Measurements from ENCODE around the gene USP47. TPM values are rescaled to one million over a fixed set of nuclear protein-coding genes. Genes with fewer than 3 reads are reported as not detected.

The USP47 gene
- total RNA-seq, result 10 to 100 TPM; 30.5 to 74.2 (median 43.6) TPM

- H3K27me3 ChIP-seq, result no peaks in the 10 kb centered on the region
- peak; percentile 32 for DNase-seq
- peak within 1 kb of the TSS; percentile 77 to 96 (median 88) for H3K4me3 ChIP-seq
- TF ChIP-seq POLR2A (IDR thresholded peaks at IDR 0.05) (peak in 2 of 4 donors; percentile 87 to 93), CTCF (IDR thresholded peaks at IDR 0.05) (peak; percentile 60 to 74 (median 66))
- intact Hi-C loops (cut with DNase I), result no loop called here
- H3K27ac ChIP-seq, result peak within 1 kb of the TSS; percentile 98 to 100 (median 99)
- WGBS, 2 donors, result 2 to 3% methylated on average over 6 to 9 of the region's 70 CpGs
- peaks cover 19 to 45% (median 30%) of the 10 kb centered on the region in 3 donors for H3K4me1 ChIP-seq
- H3K9me3 ChIP-seq, result no peaks in the 10 kb centered on the region
- no peaks in the 10 kb centered on the region for H3K36me3 ChIP-seq
These were observed at the start of gene USP47 for GRCh38 chr11:11841723-11842420. Gene USP47, plus strand, starts transcription at chr11:11841972. Its CDS starts 214 bp downstream, at chr11:11842186.

GRCh38 chr11:11793073-11793472 lies 48.7 kb upstream of the USP47 start:
- 65 to 81% methylated on average over 2 of the region's 2 CpGs for WGBS, 2 donors
- Histone ChIP-seq H3K27ac (no peak overlapping the region), H3K36me3 (no peaks in the 10 kb centered on the region), H3K27me3 (peaks cover 0 to 29% (median 0%) of the 10 kb centered on the region in 4 donors), H3K9me3 (no peaks in the 10 kb centered on the region), H3K4me1 (no peaks in the 10 kb centered on the region), H3K4me3 (no peak overlapping the region)
- intact Hi-C loops (cut with DNase I), result no loop called here
- TF ChIP-seq POLR2A (IDR thresholded peaks at IDR 0.05), result no peak
- no peak for TF ChIP-seq CTCF (IDR thresholded peaks at IDR 0.05)
- DNase-seq, result no peak

GRCh38 chr11:11798586-11799438 lies 43.0 kb upstream of the USP47 start:
- 18 to 30% methylated on average over 4 to 5 of the region's 5 CpGs for WGBS, 2 donors
- H3K9me3 ChIP-seq, result no peaks in the 10 kb centered on the region
- intact Hi-C loops (cut with DNase I), result loop anchor here (5.0 kb wide), 1 partner anchor 243 kb away; no protein-coding TSS in a partner anchor
- no peak for DNase-seq
- no peaks in the 10 kb centered on the region for H3K4me1 ChIP-seq
- no peak overlapping the region for H3K4me3 ChIP-seq
- H3K27ac ChIP-seq, result no peak overlapping the region
- TF ChIP-seq CTCF (IDR thresholded peaks at IDR 0.05) (peak; percentile 71 to 93 (median 88)), POLR2A (IDR thresholded peaks at IDR 0.05) (no peak)
- H3K36me3 ChIP-seq, result no peaks in the 10 kb centered on the region
- H3K27me3 ChIP-seq, result peaks cover 0 to 62% (median 0%) of the 10 kb centered on the region in 4 donors

GRCh38 chr11:11805228-11805627 lies 36.5 kb upstream of the USP47 start:
- no peaks in the 10 kb centered on the region for H3K36me3 ChIP-seq
- no peak overlapping the region for H3K4me3 ChIP-seq
- intact Hi-C loops (cut with DNase I), result no loop called here
- TF ChIP-seq CTCF (IDR thresholded peaks at IDR 0.05) (no peak), POLR2A (IDR thresholded peaks at IDR 0.05) (no peak)
- no peaks in the 10 kb centered on the region for H3K4me1 ChIP-seq
- peaks cover 0 to 24% (median 0%) of the 10 kb centered on the region in 4 donors for H3K27me3 ChIP-seq
- no peak overlapping the region for H3K27ac ChIP-seq
- 96% methylated on average over 1 of the region's 1 CpG for WGBS, 2 donors
- no peaks in the 10 kb centered on the region for H3K9me3 ChIP-seq
- no peak for DNase-seq

- no peak overlapping the region for H3K27ac ChIP-seq
- no peak for DNase-seq
- intact Hi-C loops (cut with DNase I), result no loop called here
These were observed 35.7 kb upstream of the USP47 start for GRCh38 chr11:11806074-11806473.

More at GRCh38 chr11:11806074-11806473, 35.7 kb upstream of the USP47 start:
- peaks cover 0 to 22% (median 0%) of the 10 kb centered on the region in 4 donors for H3K27me3 ChIP-seq
- WGBS, 2 donors, result 80 to 84% methylated on average over 3 of the region's 3 CpGs
- no peak overlapping the region for H3K4me3 ChIP-seq
- no peaks in the 10 kb centered on the region for H3K9me3 ChIP-seq
- TF ChIP-seq POLR2A (IDR thresholded peaks at IDR 0.05) (no peak), CTCF (IDR thresholded peaks at IDR 0.05) (no peak)
- no peaks in the 10 kb centered on the region for H3K36me3 ChIP-seq
- H3K4me1 ChIP-seq, result no peaks in the 10 kb centered on the region

Data from esophagus squamous epithelium (tissue), 5 donors.